Suprapubic skin (tissue), 4 donors: ENCODE measurements around the gene KRTAP5-10.
"Not testable (repeated sequence)": the region's sequence is repeated elsewhere in the genome, so short reads cannot be mapped to it uniquely, and the experiment has no call there.

Experiments used
- CTCF ChIP-seq, 2 donors: fragments of 200-600 bp in 1 of 2; fragments of 450-650 bp in 1 of 2; sonication (generic) in 1 of 2; IDR thresholded peaks; one replicate each; pipeline ENCODE4 v1.5.1; 2016 to 2019; ENCODE audit warnings: antibody characterized with exemption in 2 of 2, mild to moderate bottlenecking in 1 of 2, moderate library complexity in 1 of 2
- EP300 ChIP-seq: sonication (generic); formaldehyde crosslinking; IDR thresholded peaks from one replicate; pipeline ENCODE4 v1.6.1; 2017; ENCODE audit warnings: antibody characterized with exemption
- POLR2A ChIP-seq, 2 donors: fragments of 450-650 bp; IDR thresholded peaks; one replicate each; pipeline ENCODE4 v1.6.1; 2017; ENCODE audit warnings: antibody characterized with exemption in 2 of 2, mild to moderate bottlenecking in 2 of 2, moderate library complexity in 2 of 2
- POLR2AphosphoS5 ChIP-seq, 3 donors: sonication (generic); formaldehyde crosslinking; IDR thresholded peaks; one replicate each; pipeline ENCODE4 v1.6.1; 2017; ENCODE audit warnings: antibody characterized with exemption in 3 of 3

- TF ChIP-seq CTCF (IDR thresholded peaks at IDR 0.05); POLR2A (IDR thresholded peaks at IDR 0.05); POLR2AphosphoS5 (IDR thresholded peaks at IDR 0.05); EP300: not testable (repeated sequence)
Measured at GRCh38 chr11:71611218-71611910, 46.0 kb downstream of the KRTAP5-10 start.
